Nucleus accumbens (tissue), 56 donors: ENCODE results near the gene OTX2.

Experiments used
- DNase-seq, 56 donors: peaks; one replicate each; lab custom pipeline; 2025; lab: John Stamatoyannopoulos, UW

Gene OTX2

DNA sequence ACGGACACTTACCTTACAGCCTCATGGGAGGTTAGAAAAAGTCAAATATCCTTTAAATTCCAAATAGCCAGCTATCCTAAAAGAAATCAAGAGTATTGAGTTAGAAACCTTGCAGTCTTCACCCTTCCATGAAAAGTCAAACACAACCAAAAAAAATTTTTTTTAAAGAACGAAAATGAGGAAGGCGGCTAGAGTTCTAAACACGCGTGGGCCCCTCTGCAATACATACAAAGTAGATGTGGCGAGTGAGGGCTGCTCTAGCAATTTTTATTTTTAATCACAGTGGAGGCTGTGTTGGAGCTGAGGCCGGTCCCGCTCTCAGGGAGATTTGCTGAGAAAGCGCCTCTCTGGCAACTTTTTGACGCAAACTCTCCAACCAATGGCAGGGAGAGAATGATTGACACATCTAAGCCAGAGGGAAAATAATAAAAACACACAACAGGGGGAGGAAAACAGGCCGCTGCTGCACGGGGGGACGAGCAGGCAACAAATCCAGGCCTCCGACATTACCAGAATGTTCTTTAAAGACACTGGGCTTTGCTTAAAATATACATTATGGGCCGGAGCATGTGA is at the start of gene OTX2:
Gene OTX2 (minus strand): TSS at position 333 of the 573 bp plus-strand sequence. CDS start 5,023 bp downstream, outside the sequence.
- no peak for DNase-seq

DNA sequence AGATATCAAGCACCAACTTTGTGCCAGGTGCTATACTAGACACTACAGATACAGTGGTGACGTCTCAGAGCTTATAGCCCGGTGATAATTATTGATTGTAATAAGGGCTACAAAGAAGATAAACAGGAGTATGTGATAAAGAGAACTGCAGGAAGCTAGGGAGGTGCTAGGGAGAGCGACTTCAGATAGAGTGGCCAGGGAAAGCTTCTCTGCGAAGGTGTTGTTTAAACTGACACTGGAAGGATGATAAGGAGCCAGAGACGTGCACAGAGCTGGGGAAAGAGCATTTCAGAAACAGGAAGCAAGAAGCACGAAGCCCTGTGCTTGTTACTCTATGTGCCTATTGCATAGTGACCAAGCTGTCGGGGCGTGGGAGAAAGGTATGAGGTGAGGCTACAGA is 48.1 kb upstream of the OTX2 start:
- DNase-seq: no peak

DNA sequence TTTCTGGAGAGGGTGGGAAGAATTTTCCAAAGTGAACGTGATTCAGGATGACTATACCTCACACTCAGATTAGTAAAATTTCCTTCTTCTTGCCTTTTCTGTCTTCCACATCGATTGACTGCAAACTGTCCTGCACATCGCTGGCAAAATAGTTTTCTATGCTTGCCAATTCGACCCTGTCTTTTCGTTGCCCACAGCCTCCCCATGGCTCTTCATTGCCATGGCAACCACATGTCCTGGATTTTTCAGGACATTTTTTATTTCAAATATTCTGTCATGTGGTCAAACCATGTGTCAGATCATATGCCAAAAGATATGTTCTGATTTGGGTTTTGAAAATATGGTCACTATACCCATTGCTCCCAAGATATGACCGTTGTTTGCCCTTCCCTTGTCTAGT is 46.9 kb upstream of the OTX2 start:
- DNase-seq: no peak

DNA sequence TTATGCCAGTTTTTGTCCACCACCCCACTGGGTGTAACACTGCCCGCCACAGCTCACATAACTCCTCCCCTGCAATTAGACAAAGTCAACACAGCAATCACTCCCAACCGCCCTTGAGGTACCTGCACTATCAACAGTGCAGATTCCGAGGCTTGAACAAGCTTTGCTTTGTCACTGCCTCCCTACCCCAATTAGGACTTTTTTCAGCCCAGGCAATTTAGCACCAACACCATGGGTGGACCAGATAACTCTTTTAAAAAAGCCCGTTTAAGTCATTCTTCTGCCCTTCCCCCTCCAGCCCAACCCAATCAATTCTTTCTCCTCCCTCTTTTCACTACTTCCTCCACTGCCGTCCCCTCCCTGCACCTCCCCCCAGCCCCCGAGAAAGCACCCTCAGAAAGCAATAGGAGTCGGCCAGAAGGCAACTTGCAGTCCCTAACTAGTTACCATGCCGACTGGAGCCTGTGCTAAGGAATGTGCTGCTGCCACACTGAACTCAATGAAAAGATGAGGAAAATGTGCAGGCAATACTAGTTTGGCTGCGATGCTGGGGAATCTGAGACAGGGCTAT is 45.7 kb upstream of the OTX2 start:
- DNase-seq: peak in 24 of 56 donors; percentile 1 to 46 (median 12)

DNA sequence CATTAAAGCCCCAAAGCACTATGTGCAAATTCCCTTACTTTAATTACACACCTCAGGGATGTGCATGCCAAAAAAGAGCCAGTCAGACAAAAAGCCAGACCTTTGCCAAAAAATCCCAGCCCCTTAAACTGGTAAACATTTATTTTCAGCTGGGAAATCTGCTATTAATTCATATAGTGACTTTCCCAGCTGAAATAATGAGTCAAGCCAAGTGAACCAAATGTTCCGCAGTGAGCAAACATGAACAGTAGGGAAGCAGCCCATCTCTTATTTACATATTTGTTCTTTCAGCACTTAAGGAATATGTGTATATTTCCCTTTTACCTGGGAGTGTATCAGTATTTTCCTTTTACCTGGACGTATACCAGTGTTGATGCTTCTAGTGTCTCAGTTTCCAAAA is 44.0 kb upstream of the OTX2 start:
- DNase-seq: no peak

DNA sequence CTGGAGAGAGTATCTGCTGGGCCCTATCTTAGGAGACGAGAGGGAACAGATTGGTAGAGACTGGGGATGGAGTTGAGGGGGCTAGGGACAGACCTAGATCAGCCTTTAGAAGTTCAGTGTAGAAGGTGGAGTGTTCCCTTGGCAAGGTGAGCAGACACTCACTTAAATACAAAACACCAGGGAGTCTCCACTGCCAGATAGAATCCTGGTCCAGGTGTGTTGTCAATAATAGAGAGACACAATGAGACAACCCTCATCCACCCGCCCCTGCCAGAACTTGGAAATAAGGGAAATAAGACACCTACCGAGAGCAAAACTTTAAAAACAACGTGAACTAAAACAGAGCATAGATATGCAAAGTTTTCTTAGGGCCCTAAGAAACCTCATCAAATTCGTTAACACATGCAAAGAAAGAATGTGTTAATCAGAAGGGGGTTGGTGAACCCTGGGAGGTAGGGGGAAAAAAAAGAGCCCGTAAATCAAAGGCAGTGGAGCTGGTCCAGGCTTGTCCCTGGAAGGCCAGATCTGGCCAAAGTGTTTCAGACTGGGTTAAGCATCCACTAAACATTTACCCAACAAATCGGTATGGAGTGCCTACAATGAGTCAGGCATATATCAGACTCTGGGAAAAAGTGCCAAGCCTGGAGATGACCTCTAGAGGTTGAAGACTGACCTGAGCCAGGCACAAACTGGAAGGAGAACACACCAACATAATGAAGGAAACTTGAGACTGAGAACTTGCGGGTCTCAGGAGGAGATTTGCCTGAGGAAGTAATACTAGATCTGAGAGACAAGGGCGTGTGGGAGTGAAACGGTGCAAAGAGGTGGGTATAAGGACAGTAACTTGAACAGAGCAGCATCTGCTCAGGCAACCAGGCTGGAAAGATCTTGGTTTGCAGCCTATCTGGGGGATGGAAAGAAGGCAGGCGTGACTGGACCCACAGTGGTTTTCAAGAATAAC is 37.0 kb upstream of the OTX2 start:
- DNase-seq: no peak

DNA sequence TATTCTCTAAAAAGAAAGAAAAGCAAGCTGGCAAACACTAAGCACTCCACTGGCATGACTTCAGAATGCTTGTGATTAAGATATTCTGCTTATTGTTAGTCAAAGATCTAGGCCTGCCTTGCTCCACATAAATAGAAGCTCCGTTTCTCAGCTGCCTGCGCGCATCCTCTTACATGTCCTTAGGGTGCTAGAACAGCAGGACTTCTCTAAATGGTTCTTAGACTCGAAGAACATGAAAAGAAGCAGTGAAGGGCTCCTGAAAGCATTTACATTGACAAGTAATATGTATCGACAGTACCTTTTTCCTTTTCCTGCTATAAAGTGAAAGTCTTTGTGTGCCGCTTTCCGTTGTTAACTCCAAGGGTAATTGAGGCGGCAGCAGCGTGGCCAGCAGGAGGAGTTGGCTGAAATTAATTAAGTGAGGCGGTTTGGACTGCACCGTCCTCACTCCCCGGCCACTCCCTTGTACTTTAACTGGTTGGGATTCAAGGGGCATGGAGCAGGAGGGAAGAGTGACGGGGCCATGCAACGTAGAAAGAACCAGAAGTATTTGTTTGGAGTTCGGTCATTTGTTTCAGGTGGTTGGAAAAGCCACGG is 34.2 kb upstream of the OTX2 start:
- no peak for DNase-seq

DNA sequence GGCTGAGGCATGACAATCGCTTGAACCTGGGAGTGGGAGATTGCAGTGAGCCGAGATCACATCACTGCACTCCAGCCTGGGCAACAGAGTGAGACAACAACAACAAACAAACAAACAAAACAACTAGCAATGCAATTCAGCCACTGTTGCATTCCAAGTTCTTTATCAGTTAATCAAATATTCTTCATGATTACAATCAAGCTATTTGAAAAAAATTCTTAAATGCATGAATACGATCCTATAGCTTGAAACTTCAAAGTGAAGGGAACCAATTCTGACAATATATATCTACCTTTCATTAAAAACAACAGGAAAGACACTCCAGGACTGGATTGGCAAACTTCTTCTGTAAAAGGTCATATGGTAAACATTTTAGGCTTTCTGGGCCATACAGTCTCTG is 31.3 kb upstream of the OTX2 start:
- DNase-seq: no peak

DNA sequence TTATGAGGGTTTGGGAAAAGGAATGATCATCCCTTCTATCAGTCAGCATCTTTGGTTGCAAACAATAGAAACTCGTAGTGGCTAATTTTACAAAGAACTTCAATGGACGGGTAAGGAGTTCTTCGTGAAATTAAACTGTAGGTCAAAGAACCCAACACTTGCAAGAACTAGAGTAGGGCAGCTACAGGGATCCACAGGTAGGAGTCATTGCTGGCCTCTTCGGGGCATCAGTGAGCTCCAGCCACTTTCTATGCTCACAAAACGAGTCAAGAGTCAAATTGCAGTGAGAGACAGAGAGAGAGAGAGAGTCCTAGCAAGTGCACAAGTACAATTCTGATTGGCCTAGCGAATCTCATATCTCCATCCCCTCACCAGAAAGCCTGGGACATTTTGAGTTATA is 29.9 kb upstream of the OTX2 start:
- no peak for DNase-seq

DNA sequence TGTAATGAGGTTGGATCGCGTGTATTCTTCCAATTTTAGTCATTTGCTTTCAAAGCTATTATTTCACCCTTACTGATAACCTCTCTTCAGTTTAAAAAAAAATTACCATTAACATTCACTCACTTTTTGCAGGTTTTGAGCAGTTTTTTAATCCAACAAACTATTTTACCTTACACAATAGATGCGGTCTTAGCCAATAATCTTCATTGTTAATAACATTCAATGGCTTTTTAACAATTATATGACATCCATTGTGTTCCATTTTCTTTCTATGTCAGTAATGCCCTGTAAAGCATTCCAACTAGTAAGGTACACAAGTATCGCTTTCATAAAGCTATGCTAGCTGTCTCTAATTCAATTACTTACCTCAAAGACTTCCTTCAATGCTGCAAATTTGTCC is 18.9 kb upstream of the OTX2 start:
- DNase-seq: no peak

DNA sequence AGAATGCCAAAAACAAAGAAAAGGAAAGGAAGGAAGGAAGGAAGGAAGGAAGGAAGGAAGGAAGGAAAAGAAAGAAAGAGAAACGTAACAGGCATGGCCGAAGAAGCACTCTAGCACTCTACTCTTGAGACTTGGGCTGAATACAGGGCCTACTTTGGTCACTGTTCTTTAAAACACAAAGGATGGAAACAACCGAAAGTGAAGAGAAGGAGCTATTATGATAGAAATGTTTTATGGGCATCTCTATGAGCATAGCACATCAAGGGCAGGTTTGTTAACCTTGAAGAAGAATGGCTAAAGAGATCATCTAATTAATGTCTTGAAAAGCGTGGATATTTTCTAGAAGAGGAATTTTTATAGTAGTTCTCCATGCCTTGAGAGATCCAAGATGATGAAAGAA is 15.9 kb upstream of the OTX2 start:
- DNase-seq: no peak

DNA sequence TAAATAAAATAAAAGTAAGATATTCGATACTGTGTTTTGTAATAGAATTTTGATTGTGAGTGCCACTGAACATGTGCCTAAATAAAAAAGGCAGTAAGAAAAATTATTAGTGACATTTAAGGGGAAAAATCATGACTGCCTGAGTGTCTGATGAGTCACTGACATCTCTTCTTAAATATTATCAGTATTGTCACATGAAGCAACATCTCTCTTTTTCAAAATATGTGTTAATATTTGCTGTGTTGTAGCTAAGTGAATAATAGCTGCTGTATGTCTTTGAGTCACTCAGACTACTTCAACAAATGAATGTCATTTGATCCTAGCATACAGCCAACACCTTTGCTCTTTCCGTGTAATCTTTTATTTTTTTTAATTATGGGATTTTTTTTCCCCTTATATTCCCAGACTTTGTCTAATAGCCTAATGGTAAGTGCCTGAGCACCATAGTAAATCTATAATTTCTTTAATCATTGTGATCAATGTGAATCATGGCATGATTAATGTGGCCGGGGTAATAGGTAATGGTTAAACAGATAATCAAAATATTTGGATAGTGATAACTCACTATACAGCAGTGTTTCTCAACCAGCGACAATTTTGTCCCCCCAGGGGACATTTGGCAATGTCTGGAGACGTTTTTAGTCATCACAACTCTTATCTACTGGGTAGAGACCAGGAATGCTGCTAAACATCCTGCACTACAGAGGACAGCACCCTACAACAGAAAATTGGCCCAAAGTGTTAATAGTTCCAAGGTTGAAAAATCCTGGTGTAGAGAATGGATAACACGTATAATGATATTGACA is 11.7 kb upstream of the OTX2 start:
- no peak for DNase-seq

DNA sequence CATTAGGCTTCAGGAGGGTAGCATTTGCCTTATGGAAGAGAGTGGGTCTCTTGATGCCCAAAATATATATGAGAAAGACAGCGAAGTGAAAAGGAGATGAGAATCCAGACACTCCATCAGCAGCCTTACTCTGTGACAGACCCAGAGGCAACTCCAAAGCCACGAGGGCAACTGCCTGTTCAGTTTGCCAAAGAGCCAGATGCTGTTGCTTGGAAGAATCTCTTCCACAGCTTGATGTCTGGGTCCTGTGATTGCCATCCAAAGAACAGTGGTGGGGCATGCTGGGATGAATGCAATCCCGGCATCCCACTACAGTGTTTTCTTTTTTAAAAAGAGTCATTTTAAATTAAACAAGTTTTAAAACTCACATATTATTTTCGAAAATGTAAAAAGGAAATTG is 10.9 kb upstream of the OTX2 start:
- no peak for DNase-seq

DNA sequence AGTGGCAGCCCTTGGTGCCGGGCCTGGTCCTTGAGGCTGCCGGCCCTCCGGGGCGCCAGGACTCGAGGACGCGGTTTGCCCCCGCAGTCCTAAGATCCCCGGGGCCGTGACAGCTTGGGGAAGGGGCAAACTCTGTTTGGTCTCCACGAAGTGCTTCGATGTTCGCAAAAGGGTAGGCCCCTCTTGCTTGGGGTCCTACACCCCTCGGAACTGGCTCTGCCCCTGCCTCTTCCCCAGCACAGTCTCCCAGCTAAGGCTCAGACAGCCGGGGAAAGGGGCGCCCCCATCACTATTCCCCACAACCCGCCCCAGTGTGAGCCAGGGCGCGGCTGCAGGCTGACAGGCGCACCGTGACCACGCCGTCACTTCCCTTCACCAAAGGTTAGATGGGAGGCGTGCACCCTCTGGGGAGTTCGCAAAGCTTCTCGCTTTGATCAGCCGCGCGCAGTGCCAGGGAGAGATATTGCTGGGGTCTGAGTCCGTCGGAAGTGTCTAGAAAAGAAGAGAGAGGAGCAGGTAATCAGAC is 7.2 kb upstream of the OTX2 start:
- no peak for DNase-seq

DNA sequence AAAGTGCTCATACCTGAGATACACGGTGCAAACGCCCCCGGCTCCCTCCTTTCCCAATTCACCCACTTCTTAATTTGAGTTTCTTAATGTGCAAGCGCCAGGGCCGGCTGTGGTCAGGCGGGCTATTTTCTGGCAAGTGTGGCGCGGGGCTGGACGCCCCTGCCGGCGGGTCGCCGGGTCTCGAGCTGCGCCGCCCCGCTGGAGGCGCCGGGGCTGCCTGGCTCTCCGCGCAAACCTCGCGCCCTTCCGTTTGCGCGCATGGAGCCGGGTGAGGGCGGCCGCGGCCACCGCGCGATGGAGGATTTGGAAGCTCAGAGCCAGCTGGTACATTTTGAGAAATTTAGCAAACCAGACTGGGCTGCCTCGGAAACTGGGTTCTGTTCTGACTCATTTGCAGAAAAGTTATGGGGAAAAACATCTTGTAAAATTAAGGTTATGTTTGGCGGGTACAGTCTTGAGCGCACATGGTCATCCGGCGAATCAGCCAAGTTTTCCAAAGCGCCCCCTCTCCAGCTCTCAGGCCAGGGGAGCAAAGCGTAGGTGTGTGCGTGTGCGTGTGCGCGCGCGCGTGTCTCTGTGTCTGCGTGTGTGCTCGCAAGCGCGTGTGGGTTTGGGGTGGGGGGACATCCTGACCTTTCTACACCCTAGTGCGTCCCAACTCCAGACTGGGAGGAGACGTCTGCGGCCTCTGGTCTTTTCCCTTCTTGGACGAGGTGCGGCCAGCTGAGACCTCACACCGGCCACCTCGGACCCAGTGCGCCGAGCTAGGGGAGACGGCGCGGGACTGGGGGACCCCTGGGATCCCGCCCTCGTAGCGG is 6.5 kb upstream of the OTX2 start:
- no peak for DNase-seq

DNA sequence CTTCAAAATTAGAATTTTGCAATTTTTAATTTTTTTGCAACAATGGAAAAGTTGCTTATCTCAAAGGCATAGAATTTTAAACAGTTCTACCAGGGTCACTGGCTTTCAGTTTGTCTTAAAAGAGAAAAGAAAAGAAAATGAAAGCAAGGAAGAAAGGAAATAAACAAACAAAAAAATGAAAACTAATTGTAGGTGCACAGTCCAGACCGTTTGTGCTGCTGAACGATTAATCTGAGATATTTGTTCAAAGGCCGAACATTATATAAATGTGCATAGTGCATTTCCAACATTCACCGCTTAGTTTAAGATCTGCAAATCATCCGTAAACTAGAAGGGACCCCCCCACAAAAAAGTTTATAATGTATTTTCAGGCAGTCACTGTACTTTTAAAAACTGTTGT is 5.5 kb upstream of the OTX2 start:
- no peak for DNase-seq

DNA sequence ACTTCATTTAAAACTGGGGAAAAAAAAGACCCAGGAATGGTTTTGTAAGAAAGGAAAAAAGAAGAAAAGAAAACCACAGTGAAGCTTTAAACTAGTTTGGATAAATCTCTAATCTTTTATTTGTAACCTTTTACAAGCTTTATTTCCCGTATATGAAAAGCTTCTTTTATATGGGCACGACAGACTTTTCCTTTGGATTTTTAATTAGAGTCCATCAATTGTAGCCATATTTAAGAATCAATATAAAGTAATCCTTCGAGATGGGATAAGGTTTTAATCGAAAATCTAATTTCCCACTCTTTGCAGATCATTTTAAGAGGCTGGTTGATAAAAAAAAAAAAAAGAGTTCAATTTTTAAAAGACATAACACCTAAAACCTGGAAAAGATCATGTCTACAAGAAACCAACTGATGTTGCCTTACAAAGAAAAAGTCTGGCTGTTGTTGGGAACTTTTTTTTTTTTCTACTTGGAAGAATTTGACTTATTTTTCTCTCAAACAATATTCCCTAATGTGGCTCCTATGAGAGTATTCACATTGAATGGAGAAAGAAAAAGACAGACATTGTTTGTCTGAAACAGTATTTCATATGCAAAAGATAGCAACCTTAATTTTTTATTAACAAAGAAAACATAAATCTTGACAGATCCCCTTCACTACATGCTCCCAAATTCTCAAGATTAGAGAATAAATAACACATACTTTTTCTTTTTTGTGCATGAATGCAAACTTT is 4.9 kb upstream of the OTX2 start:
- no peak for DNase-seq

DNA sequence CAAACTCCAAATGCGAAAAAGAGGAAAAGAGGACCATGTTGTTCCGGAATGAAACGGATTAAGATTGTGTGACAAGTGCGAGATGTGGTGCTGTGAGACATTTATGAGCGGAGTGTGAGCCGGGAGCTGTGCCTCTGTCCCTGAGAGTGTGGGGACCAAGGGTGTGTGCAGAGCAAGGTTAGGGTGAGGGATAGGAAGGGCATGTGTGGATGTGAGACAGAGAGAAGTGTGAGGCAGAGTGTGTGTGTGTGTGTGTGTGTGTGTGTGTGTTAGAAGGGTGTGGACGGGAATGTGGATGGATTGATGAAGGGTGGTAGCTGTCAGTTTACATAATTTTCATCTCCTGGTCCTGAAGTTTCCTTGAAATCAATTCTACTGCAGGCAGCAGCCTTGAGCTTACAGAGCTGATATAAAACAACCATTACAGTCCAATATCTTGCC is 4.3 kb upstream of the OTX2 start:
- DNase-seq: no peak

DNA sequence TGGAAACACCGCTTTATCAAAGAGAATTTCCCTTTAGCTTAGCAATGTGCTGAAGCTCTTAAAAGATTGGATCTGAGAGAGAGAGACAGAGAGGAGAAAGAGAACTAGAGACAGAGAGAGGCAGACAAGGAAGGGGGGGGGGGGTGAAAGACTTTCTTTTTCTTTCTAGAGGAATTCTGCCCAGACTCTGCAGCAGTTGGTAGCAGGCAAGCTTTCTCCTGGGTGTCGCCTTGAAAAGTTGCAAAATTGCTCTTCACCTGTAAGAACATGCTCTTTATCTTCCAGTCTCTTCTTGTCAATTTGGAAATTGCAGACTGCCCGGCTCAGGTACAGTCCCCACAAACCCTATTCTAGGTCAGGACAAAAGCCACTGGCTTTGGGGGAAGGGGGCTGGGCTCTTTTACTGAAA is 2.9 kb upstream of the OTX2 start:
- DNase-seq: no peak
